GM19099 (cell line): ENCODE results near the gene DVL2.

ENCODE experiments used
- POLR2A ChIP-seq: IDR thresholded peaks from 3 replicates; pipeline ENCODE4 v1.6.1; 2011; ENCODE audit warnings: low read depth; ENCODE audit not compliant: insufficient read length; ENCODE audit errors: extremely low read depth

The DVL2 gene

GRCh38 chr17:7261379-7262191, 27.3 kb upstream of the DVL2 start:
- no peak for TF ChIP-seq POLR2A

GRCh38 chr17:7260651-7261378, 26.5 kb upstream of the DVL2 start:
- no peak for TF ChIP-seq POLR2A

DNA sequence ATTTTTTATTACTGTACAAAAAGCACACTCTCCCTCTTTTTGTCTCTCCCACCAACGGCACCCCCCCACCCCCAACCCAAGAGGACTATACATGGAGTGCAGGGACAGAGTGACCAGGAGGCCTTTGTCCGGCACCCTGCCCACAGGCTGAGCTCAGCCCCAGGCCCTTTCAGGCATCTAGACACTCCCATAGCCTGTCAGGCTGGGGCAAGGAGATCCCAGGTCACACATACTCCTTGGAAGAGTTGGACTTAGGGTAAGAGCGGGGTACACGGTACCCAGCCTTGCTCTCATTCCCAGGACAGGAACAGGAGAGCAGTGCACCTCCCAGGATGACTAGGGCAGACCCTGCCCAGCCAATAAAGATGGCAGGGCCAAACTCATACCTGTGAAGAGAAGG, 25.8 kb upstream of the DVL2 start:
- no peak for TF ChIP-seq POLR2A

GRCh38 chr17:7259555-7259889, 25.2 kb upstream of the DVL2 start:
- TF ChIP-seq POLR2A = no peak

DNA sequence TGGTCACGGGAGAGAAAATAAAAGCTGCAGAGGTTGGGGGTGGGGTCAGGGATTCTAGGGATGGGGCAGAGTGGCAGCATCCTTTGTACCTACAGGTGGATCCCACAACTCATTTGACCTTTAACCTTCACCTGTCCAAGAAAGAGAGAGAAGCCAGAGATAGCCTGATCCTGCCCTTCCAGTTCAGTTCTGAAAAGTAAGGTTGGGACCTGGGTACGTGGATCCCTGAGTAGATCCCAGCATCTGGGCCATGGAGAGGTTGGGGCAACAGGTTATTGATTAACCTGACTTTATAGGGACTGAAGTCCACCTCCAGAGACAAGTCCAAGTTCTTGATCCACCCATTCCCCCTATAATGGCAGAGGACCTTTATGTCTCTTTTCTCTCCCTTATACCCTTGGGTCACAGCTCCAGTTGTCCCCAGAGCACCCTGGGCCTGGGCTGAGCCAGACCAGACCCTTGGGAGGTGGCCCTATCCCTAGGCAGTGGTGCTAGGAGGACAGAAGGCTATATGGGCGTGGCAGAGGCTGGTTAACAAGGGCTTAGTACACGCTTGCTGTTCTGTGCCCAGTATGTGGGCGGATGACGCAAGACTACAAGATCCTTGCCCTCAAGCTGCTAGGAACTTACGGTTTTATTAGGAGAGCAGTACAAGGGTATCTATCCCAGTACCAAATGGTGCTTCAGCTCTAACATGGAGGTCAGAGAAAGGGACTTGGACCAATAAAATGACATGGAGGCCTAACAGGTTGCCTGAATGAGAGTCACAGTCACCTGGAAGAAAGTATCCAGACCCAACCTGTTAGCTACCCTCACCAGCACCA, 24.6 kb upstream of the DVL2 start:
- no peak for TF ChIP-seq POLR2A

GRCh38 chr17:7256766-7257456, 22.6 kb upstream of the DVL2 start:
- no peak for TF ChIP-seq POLR2A

- no peak for TF ChIP-seq POLR2A
Measured at GRCh38 chr17:7254511-7254910, 20.2 kb upstream of the DVL2 start.

- TF ChIP-seq POLR2A = no peak
Measured at GRCh38 chr17:7253082-7253481, 18.8 kb upstream of the DVL2 start.

GRCh38 chr17:7252176-7253043, 18.1 kb upstream of the DVL2 start, which contains the start of gene ELP5:
Gene ELP5 (plus strand): TSS chr17:7252215. CDS start chr17:7252551, 336 bp downstream.
- TF ChIP-seq POLR2A = peak; percentile 89

DNA sequence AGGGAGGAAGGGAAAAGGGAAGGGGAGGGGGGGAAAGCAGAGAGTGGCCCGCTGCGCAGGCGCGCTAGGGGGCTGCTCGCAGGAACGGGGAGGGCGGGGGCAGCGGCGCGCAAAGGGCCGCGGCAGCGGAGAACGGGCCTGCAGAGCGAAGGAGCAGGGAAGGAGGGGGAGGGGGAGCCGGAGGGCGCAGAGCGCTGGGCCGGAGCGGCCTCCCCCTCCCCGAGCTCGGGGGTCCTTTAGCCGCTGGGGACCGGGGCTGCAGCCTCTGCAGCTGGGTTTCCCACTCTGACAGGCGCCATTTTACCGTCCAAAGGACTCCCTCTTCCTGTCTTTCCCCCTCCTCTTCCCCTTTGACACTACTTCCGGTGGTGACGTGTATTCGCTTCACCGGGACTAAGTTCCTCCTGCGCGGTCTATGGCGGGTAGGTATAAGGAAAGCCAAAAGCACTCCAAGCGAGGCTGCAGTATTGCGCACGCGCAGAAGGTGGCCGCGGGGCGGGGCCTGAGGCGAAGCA, 17.4 kb upstream of the DVL2 start, which contains the start of gene CTDNEP1:
Gene CTDNEP1, minus strand, starts transcription at position 74 of the 515 bp plus-strand sequence. CDS start 438 bp downstream, outside the sequence.
- TF ChIP-seq POLR2A = peak; percentile 72

GRCh38 chr17:7250695-7251627, 16.6 kb upstream of the DVL2 start:
- TF ChIP-seq POLR2A = no peak

- no peak for TF ChIP-seq POLR2A
Measured at GRCh38 chr17:7249830-7250229, 15.5 kb upstream of the DVL2 start.
